GM12878 (cell line): ENCODE measurements around the gene DRD1. TPM values are rescaled to one million over a fixed set of nuclear protein-coding genes. Genes with fewer than 3 reads are reported as not detected.

ENCODE experiments used
- EGR1 ChIP-seq, 2 experiments: IDR thresholded peaks; 1 replicate in 1 of 2; 2 replicates in 1 of 2; pipeline ENCODE4 v1.6.1; 2011 to 2012; ENCODE audit warnings: low read depth in 2 of 2, low read length in 2 of 2, borderline replicate concordance in 1 of 2, mild to moderate bottlenecking in 1 of 2, moderate library complexity in 1 of 2
- ESRRA ChIP-seq: IDR thresholded peaks from 2 replicates; pipeline ENCODE4 v1.6.1; 2012; ENCODE audit warnings: mild to moderate bottlenecking, low read length, improper control_type of control experiment
- ETV6 ChIP-seq, 2 experiments: fragments of 450-650 bp in 1 of 2; IDR thresholded peaks in 1 of 2; conservative IDR thresholded peaks in 1 of 2; 2 replicates each; pipeline ENCODE4 v1.6.1; 2014; ENCODE audit warnings: antibody characterized with exemption in 1 of 2, borderline replicate concordance in 1 of 2, low read depth in 1 of 2, mild to moderate bottlenecking in 1 of 2, moderate library complexity in 1 of 2
- GABPA ChIP-seq: IDR thresholded peaks from 2 replicates; pipeline ENCODE4 v1.6.1; 2014; ENCODE audit warnings: antibody characterized with exemption, low read depth, mild to moderate bottlenecking, inconsistent platforms
- HDAC2 ChIP-seq: fragments of 200-600 bp; sonication (generic); IDR thresholded peaks from 2 replicates; pipeline ENCODE4 v1.6.1; 2017
- IRF4 ChIP-seq: IDR thresholded peaks from 2 replicates; pipeline ENCODE4 v1.6.1; 2011; ENCODE audit warnings: low read depth, low read length
- KAT2A ChIP-seq: conservative IDR thresholded peaks from 2 replicates; pipeline ENCODE4 v1.6.1; 2011; ENCODE audit warnings: low read depth, low read length; ENCODE audit not compliant: control insufficient read depth
- KDM1A ChIP-seq: fragments of 200-600 bp; sonication (generic); IDR thresholded peaks from 2 replicates; pipeline ENCODE4 v1.6.1; 2016; ENCODE audit warnings: borderline replicate concordance
- MYB ChIP-seq: fragments of 150-350 bp; IDR thresholded peaks from 2 replicates; pipeline ENCODE4 v1.6.1; 2014; ENCODE audit warnings: mild to moderate bottlenecking, low read depth, low read length, borderline replicate concordance
- MYC ChIP-seq: IDR thresholded peaks from 2 replicates; pipeline ENCODE4 v1.6.1; 2011; ENCODE audit warnings: mild to moderate bottlenecking, low read length, moderate library complexity, inconsistent platforms; ENCODE audit not compliant: insufficient read depth, insufficient replicate concordance, insufficient read length, severe bottlenecking
- NR2C2 ChIP-seq: IDR thresholded peaks from 2 replicates; pipeline ENCODE4 v1.6.1; 2011; ENCODE audit warnings: borderline replicate concordance, low read depth; ENCODE audit not compliant: control insufficient read depth, insufficient read length
- POLR2A ChIP-seq: IDR thresholded peaks from 2 replicates; pipeline ENCODE4 v1.6.1; 2011; ENCODE audit warnings: low read depth, mild to moderate bottlenecking, low read length
- RB1 ChIP-seq: fragments of 450-650 bp; formaldehyde crosslinking; IDR thresholded peaks from 2 replicates; pipeline ENCODE4 v1.6.1; 2017; ENCODE audit warnings: mild to moderate bottlenecking, borderline replicate concordance
- RBBP5 ChIP-seq: fragments of 200-600 bp; sonication (generic); conservative IDR thresholded peaks from 2 replicates; pipeline ENCODE4 v1.6.1; 2016
- RELA ChIP-seq: fragments of 450-650 bp; IDR thresholded peaks from 2 replicates; pipeline ENCODE4 v1.8.0; 2014; ENCODE audit warnings: borderline replicate concordance; ENCODE audit not compliant: partially characterized antibody
- SMAD5 ChIP-seq: IDR thresholded peaks from 2 replicates; pipeline ENCODE4 v1.6.1; 2016; ENCODE audit warnings: antibody characterized with exemption, low read depth
- SMARCA5 ChIP-seq: fragments of 450-650 bp; IDR thresholded peaks from 2 replicates; pipeline ENCODE4 v1.6.1; 2017; ENCODE audit warnings: mild to moderate bottlenecking
- SREBF1 ChIP-seq: IDR thresholded peaks from 2 replicates; pipeline ENCODE4 v1.6.1; 2012; ENCODE audit warnings: mild to moderate bottlenecking, low read length
- SUPT20H ChIP-seq: IDR thresholded peaks from 2 replicates; pipeline ENCODE4 v1.6.1; 2011; ENCODE audit warnings: low read depth, mild to moderate bottlenecking, low read length, moderate library complexity, borderline replicate concordance; ENCODE audit not compliant: control insufficient read depth
- TARDBP ChIP-seq: IDR thresholded peaks from 2 replicates; pipeline ENCODE4 v1.6.1; 2016; ENCODE audit warnings: borderline replicate concordance
- ZNF207 ChIP-seq: fragments of 450-650 bp; IDR thresholded peaks from 2 replicates; pipeline ENCODE4 v1.6.1; 2014; ENCODE audit warnings: antibody characterized with exemption, mild to moderate bottlenecking, borderline replicate concordance
- ZNF217 ChIP-seq: fragments of 450-650 bp; IDR thresholded peaks from 2 replicates; pipeline ENCODE4 v1.6.1; 2017; ENCODE audit warnings: antibody characterized with exemption, mild to moderate bottlenecking
- polyA plus RNA-seq, 11 experiments: library from polyadenylated mRNA; depleted of rRNA in 4 of 11; unstranded in 6 of 11; stranded (reverse) in 5 of 11; fragments of >200 nt; fragmentation: Nextera tagmentation in 4 of 11; fragmentation: Illumina TruSeq in 1 of 11; extraction: Ambion mirVana in 4 of 11; extraction: Trizol in 1 of 11; gene quantifications; 1 replicate in 1 of 11; 2 replicates in 10 of 11; pipeline versions ENCODE4 v1.2.1 to v1.2.3, GENCODE V29; 2011 to 2016; ENCODE audit warnings: inconsistent platforms in 2 of 11, missing spikeins in 2 of 11, low read depth in 1 of 11
- total RNA-seq, 4 experiments: library from RNA; depleted of rRNA in 3 of 4; stranded (reverse); fragments of >200 nt in 3 of 4; fragmentation: Illumina TruSeq in 1 of 4; extraction: Trizol in 1 of 4; gene quantifications; 2 replicates each; pipeline versions ENCODE4 v1.2.1 to v1.2.3, GENCODE V29; 2013 to 2021
- TF ChIP-seq, protein P1 (sequence below): IDR thresholded peaks from 2 replicates; pipeline ENCODE4 v1.6.1; 2011; ENCODE audit warnings: low read depth, mild to moderate bottlenecking, low read length, moderate library complexity, borderline replicate concordance; ENCODE audit errors: extremely low read depth
- TF ChIP-seq, protein P2 (sequence below): fragments of 450-650 bp; formaldehyde crosslinking; IDR thresholded peaks from 2 replicates; pipeline ENCODE4 v1.4.0; 2022; ENCODE audit warnings: mild to moderate bottlenecking, moderate library complexity
- TF ChIP-seq, protein P3 (sequence below): fragments of 450-650 bp; formaldehyde crosslinking; IDR thresholded peaks from 2 replicates; pipeline ENCODE4 v1.4.0; 2020; ENCODE audit warnings: mild to moderate bottlenecking, moderate library complexity

Gene DRD1
- total and polyA plus RNA-seq, 10 of the 15 experiments (the other 5 are each of a cell fraction or from before 2014, with no cell fraction given), result not detected

GRCh38 chr5:175478384-175479124 lies 34.6 kb upstream of the DRD1 start, which contains the start of gene SFXN1 (continued):
- TF ChIP-seq, protein P1, sequence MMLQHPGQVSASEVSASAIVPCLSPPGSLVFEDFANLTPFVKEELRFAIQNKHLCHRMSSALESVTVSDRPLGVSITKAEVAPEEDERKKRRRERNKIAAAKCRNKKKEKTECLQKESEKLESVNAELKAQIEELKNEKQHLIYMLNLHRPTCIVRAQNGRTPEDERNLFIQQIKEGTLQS, result no peak
- TF ChIP-seq EGR1 (IDR thresholded peaks at IDR 0.05; ENCODE audit: borderline replicate concordance in 1 of 2, low read depth in 2 of 2, low read length in 2 of 2) (peak in 1 of 2 experiments; percentile 27; a peak in 1 of 3 replicates), IRF4 (no peak), ETV6 (conservative IDR thresholded peaks at IDR 0.05 in 1 of 2, IDR thresholded peaks at IDR 0.05 in 1 of 2; ENCODE audit: borderline replicate concordance in 1 of 2, low read depth in 1 of 2) (no peak), SMARCA5 (no peak), RBBP5 (no peak), SMAD5 (no peak), NR2C2 (no peak), KDM1A (no peak), MYC (no peak), ZNF217 (peak; percentile 47; the same call in 1 of the 2 replicates), ESRRA (no peak), KAT2A (no peak), GABPA (no peak), MYB (no peak), RELA (no peak), SUPT20H (no peak), HDAC2 (no peak), POLR2A (peak; percentile 91), SREBF1 (no peak), TARDBP (no peak), RB1 (peak; percentile 95; the same call in 1 of the 2 replicates), ZNF207 (0 out of 2 replicates have a peak, but pooled peaks have one; percentile 64)
- TF ChIP-seq, protein P2, sequence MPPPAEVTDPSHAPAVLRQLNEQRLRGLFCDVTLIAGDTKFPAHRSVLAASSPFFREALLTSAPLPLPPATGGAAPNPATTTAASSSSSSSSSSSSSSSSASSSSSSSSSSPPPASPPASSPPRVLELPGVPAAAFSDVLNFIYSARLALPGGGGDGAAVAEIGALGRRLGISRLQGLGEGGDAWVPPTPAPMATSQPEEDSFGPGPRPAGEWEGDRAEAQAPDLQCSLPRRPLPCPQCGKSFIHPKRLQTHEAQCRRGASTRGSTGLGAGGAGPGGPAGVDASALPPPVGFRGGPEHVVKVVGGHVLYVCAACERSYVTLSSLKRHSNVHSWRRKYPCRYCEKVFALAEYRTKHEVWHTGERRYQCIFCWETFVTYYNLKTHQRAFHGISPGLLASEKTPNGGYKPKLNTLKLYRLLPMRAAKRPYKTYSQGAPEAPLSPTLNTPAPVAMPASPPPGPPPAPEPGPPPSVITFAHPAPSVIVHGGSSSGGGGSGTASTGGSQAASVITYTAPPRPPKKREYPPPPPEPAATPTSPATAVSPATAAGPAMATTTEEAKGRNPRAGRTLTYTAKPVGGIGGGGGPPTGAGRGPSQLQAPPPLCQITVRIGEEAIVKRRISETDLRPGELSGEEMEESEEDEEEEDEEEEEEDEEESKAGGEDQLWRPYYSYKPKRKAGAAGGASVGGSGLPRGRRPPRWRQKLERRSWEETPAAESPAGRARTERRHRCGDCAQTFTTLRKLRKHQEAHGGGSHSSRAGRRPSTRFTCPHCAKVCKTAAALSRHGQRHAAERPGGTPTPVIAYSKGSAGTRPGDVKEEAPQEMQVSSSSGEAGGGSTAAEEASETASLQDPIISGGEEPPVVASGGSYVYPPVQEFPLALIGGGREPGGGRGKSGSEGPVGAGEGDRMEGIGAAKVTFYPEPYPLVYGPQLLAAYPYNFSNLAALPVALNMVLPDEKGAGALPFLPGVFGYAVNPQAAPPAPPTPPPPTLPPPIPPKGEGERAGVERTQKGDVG (CRISPR knock-in tag), result no peak
- TF ChIP-seq, protein P3, sequence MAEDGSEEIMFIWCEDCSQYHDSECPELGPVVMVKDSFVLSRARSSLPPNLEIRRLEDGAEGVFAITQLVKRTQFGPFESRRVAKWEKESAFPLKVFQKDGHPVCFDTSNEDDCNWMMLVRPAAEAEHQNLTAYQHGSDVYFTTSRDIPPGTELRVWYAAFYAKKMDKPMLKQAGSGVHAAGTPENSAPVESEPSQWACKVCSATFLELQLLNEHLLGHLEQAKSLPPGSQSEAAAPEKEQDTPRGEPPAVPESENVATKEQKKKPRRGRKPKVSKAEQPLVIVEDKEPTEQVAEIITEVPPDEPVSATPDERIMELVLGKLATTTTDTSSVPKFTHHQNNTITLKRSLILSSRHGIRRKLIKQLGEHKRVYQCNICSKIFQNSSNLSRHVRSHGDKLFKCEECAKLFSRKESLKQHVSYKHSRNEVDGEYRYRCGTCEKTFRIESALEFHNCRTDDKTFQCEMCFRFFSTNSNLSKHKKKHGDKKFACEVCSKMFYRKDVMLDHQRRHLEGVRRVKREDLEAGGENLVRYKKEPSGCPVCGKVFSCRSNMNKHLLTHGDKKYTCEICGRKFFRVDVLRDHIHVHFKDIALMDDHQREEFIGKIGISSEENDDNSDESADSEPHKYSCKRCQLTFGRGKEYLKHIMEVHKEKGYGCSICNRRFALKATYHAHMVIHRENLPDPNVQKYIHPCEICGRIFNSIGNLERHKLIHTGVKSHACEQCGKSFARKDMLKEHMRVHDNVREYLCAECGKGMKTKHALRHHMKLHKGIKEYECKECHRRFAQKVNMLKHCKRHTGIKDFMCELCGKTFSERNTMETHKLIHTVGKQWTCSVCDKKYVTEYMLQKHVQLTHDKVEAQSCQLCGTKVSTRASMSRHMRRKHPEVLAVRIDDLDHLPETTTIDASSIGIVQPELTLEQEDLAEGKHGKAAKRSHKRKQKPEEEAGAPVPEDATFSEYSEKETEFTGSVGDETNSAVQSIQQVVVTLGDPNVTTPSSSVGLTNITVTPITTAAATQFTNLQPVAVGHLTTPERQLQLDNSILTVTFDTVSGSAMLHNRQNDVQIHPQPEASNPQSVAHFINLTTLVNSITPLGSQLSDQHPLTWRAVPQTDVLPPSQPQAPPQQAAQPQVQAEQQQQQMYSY (CRISPR knock-in tag), result no peak
